ENCODE data around the gene RUNDC3A.

The RUNDC3A gene

GRCh38 chr17:44277976-44278375 lies 30.4 kb upstream of the RUNDC3A start:
- Histone ChIP-seq H3K27me3 (ENCODE audit: insufficient read depth, insufficient read length) (peaks cover 4% of the 10 kb centered on the region), H3K4me3 (ENCODE audit: insufficient read length, low read depth) (no peak overlapping the region), H3K36me3 (ENCODE audit: insufficient read depth, insufficient read length, low read length) (no peaks in the 10 kb centered on the region), H3K9ac (ENCODE audit: insufficient read length, low read depth) (no peak overlapping the region), H3K9me3 (ENCODE audit: insufficient read depth, low read length) (no peaks in the 10 kb centered on the region), H3K4me1 (ENCODE audit: insufficient read depth, insufficient read length) (peaks cover 25% of the 10 kb centered on the region)
- TF ChIP-seq YY1 (IDR thresholded peaks at IDR 0.05; ENCODE audit: insufficient read depth, insufficient read length) (no peak), ZNF274 (IDR thresholded peaks at IDR 0.05; ENCODE audit: low read depth, low read length) (no peak)
- DNase-seq (ENCODE audit: low read depth, low spot score) = no peak

DNA sequence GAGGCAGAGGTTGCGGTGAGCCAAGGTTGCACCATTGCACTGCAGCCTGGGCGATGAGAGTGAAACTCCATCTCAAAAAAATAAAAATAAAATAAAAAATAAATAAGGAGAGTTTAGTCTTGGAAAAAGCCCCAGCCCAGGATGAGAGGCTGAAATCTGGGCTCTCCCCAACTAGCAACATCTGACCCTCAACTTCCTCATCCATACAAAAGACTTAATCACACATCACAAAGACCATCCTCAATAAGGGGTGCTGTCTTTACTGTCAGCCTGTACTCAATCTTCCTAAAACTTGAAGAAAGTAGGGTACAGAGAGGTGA lies 29.1 kb upstream of the RUNDC3A start:
- Histone ChIP-seq H3K4me1 (ENCODE audit: insufficient read depth, insufficient read length) (peaks cover 18% of the 10 kb centered on the region), H3K36me3 (ENCODE audit: insufficient read depth, insufficient read length, low read length) (no peaks in the 10 kb centered on the region), H3K4me3 (ENCODE audit: insufficient read length, low read depth) (no peak overlapping the region), H3K9me3 (ENCODE audit: insufficient read depth, low read length) (no peaks in the 10 kb centered on the region), H3K9ac (ENCODE audit: insufficient read length, low read depth) (no peak overlapping the region), H3K27me3 (ENCODE audit: insufficient read depth, insufficient read length) (peaks cover 4% of the 10 kb centered on the region)
- no peak for DNase-seq (ENCODE audit: low read depth, low spot score)
- TF ChIP-seq ZNF274 (IDR thresholded peaks at IDR 0.05; ENCODE audit: low read depth, low read length) (no peak), SUZ12 (IDR thresholded peaks at IDR 0.05; ENCODE audit: extremely low read depth, insufficient read depth, insufficient read length) (no peak), YY1 (IDR thresholded peaks at IDR 0.05; ENCODE audit: insufficient read depth, insufficient read length) (no peak)

- DNase-seq (ENCODE audit: low read depth, low spot score) = no peak
- Histone ChIP-seq H3K4me1 (ENCODE audit: insufficient read depth, insufficient read length) (peaks cover 18% of the 10 kb centered on the region), H3K9ac (ENCODE audit: insufficient read length, low read depth) (peak overlapping the region; percentile 53), H3K27me3 (ENCODE audit: insufficient read depth, insufficient read length) (peaks cover 4% of the 10 kb centered on the region), H3K36me3 (ENCODE audit: insufficient read depth, insufficient read length, low read length) (no peaks in the 10 kb centered on the region), H3K4me3 (ENCODE audit: insufficient read length, low read depth) (no peak overlapping the region), H3K9me3 (ENCODE audit: insufficient read depth, low read length) (no peaks in the 10 kb centered on the region)
- TF ChIP-seq SUZ12 (IDR thresholded peaks at IDR 0.05; ENCODE audit: extremely low read depth, insufficient read depth, insufficient read length) (no peak), ZNF274 (IDR thresholded peaks at IDR 0.05; ENCODE audit: low read depth, low read length) (no peak), YY1 (IDR thresholded peaks at IDR 0.05; ENCODE audit: insufficient read depth, insufficient read length) (no peak)
Measured at GRCh38 chr17:44279666-44280391, 28.6 kb upstream of the RUNDC3A start.

- H3K36me3 ChIP-seq (ENCODE audit: insufficient read depth, insufficient read length, low read length) = no peaks in the 10 kb centered on the region
- H3K27me3 ChIP-seq (ENCODE audit: insufficient read depth, insufficient read length) = peaks cover 4% of the 10 kb centered on the region
- TF ChIP-seq ZNF274 (IDR thresholded peaks at IDR 0.05; ENCODE audit: low read depth, low read length) (no peak), SUZ12 (IDR thresholded peaks at IDR 0.05; ENCODE audit: extremely low read depth, insufficient read depth, insufficient read length) (no peak), YY1 (IDR thresholded peaks at IDR 0.05; ENCODE audit: insufficient read depth, insufficient read length) (no peak)
- peak overlapping the region; percentile 53 for H3K9ac ChIP-seq (ENCODE audit: insufficient read length, low read depth)
- no peaks in the 10 kb centered on the region for H3K9me3 ChIP-seq (ENCODE audit: insufficient read depth, low read length)
- H3K4me3 ChIP-seq (ENCODE audit: insufficient read length, low read depth) = no peak overlapping the region
- DNase-seq (ENCODE audit: low read depth, low spot score) = no peak
- H3K4me1 ChIP-seq (ENCODE audit: insufficient read depth, insufficient read length) = peaks cover 18% of the 10 kb centered on the region
Measured at GRCh38 chr17:44280392-44280937, 27.9 kb upstream of the RUNDC3A start.

GRCh38 chr17:44281570-44281969 lies 26.8 kb upstream of the RUNDC3A start:
- no peak for DNase-seq (ENCODE audit: low read depth, low spot score)
- Histone ChIP-seq H3K9me3 (ENCODE audit: insufficient read depth, low read length) (no peaks in the 10 kb centered on the region), H3K4me1 (ENCODE audit: insufficient read depth, insufficient read length) (peaks cover 18% of the 10 kb centered on the region), H3K36me3 (ENCODE audit: insufficient read depth, insufficient read length, low read length) (no peaks in the 10 kb centered on the region), H3K27me3 (ENCODE audit: insufficient read depth, insufficient read length) (peaks cover 4% of the 10 kb centered on the region), H3K4me3 (ENCODE audit: insufficient read length, low read depth) (no peak overlapping the region), H3K9ac (ENCODE audit: insufficient read length, low read depth) (no peak overlapping the region)
- TF ChIP-seq SUZ12 (IDR thresholded peaks at IDR 0.05; ENCODE audit: extremely low read depth, insufficient read depth, insufficient read length) (no peak), ZNF274 (IDR thresholded peaks at IDR 0.05; ENCODE audit: low read depth, low read length) (no peak), YY1 (IDR thresholded peaks at IDR 0.05; ENCODE audit: insufficient read depth, insufficient read length) (no peak)

DNA sequence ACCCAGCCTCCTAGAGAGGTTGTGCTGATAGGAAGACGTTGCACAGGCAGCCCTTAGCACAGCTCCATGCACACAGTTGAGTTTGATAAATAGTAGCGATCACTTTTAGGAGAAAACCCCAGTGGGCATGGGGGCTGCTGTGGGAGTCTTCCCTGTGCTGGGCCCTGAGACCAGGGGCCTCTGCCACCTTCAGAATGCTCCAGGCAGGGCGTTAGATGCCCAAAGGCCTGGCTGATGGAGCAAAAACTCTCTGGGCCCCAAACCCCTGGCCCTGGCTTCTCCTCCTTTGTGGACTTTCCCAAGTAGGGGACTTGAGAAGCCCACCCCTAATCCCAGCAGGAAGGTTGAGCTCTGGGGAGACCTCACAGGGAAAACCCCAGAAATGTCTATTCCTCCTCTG lies 26.1 kb upstream of the RUNDC3A start:
- Histone ChIP-seq H3K9me3 (ENCODE audit: insufficient read depth, low read length) (no peaks in the 10 kb centered on the region), H3K27me3 (ENCODE audit: insufficient read depth, insufficient read length) (peaks cover 4% of the 10 kb centered on the region), H3K4me1 (ENCODE audit: insufficient read depth, insufficient read length) (peaks cover 18% of the 10 kb centered on the region), H3K9ac (ENCODE audit: insufficient read length, low read depth) (no peak overlapping the region), H3K4me3 (ENCODE audit: insufficient read length, low read depth) (no peak overlapping the region), H3K36me3 (ENCODE audit: insufficient read depth, insufficient read length, low read length) (no peaks in the 10 kb centered on the region)
- no peak for DNase-seq (ENCODE audit: low read depth, low spot score)
- TF ChIP-seq ZNF274 (IDR thresholded peaks at IDR 0.05; ENCODE audit: low read depth, low read length) (no peak), YY1 (IDR thresholded peaks at IDR 0.05; ENCODE audit: insufficient read depth, insufficient read length) (no peak), SUZ12 (IDR thresholded peaks at IDR 0.05; ENCODE audit: extremely low read depth, insufficient read depth, insufficient read length) (no peak)

DNA sequence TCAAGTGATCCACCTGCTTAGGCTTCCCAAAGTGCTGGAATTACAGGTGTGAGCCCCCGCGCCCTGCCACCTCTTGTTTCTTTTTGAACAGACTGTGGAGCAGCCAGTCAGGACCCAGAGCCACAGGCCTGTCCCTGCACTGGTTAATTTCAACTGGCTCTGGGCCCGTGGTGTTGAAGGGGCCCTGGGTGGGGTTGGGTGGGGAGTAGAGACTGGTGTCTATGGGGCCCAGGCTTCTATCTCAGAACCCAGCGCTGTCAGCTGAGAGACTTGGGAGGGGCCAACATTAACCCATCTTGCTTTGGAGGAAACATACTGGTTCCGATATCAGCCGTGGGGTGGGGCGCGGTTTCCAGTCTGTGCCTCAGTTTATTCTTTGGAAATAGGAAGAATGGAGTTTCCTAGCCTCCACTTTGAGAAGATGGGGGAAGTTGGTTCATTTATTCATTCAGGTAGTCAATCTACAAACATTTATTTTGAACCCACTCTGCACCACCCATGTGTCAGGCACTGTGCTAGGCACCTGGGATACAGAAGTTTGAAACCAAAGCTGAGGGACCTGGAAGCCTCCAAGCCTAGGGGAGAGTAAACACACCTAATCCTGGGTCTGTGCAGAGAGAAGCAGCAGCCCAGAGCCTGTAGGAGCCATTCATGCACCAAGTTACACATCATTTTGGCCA lies 24.9 kb upstream of the RUNDC3A start:
- H3K4me3 ChIP-seq (ENCODE audit: insufficient read length, low read depth) = no peak overlapping the region
- H3K27me3 ChIP-seq (ENCODE audit: insufficient read depth, insufficient read length) = no peaks in the 10 kb centered on the region
- DNase-seq (ENCODE audit: low read depth, low spot score) = no peak
- H3K4me1 ChIP-seq (ENCODE audit: insufficient read depth, insufficient read length) = peaks cover 18% of the 10 kb centered on the region
- no peak for TF ChIP-seq YY1 (IDR thresholded peaks at IDR 0.05; ENCODE audit: insufficient read depth, insufficient read length)
- no peak overlapping the region for H3K9ac ChIP-seq (ENCODE audit: insufficient read length, low read depth)
- H3K36me3 ChIP-seq (ENCODE audit: insufficient read depth, insufficient read length, low read length) = no peaks in the 10 kb centered on the region
- H3K9me3 ChIP-seq (ENCODE audit: insufficient read depth, low read length) = no peaks in the 10 kb centered on the region
